ENCODE measurements around the gene KCNG2. TPM values are rescaled to one million over a fixed set of nuclear protein-coding genes. Genes with fewer than 3 reads are reported as not detected.
A peak's percentile ranks its signal among the peaks of the same experiment; 100 is the strongest.

The KCNG2 gene
- total RNA-seq, 1 donor from 2014 or later, result not detected

DNA sequence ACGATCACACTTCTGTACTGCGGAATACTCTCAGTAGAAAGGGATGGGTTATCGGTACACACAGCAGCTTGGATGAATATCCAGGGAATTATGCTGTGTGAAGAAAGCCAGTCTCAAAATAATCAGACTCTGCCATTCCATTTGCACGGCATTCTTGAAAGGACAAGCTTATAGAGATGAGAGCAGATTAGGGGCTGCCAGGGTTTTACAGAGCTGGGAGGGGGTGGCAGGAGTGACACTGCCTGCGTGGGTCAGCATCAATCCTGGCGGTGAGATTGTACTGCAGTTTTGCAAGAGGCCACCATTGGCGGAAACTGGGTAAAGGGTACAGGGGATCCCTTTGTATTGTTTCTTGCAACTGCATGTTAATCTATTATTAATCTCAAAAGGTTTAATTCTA lies 16.6 kb downstream of the KCNG2 start:
- no peak for DNase-seq
- intact Hi-C loops (cut with micrococcal nuclease), result no loop called here
- no peak for ATAC-seq

DNA sequence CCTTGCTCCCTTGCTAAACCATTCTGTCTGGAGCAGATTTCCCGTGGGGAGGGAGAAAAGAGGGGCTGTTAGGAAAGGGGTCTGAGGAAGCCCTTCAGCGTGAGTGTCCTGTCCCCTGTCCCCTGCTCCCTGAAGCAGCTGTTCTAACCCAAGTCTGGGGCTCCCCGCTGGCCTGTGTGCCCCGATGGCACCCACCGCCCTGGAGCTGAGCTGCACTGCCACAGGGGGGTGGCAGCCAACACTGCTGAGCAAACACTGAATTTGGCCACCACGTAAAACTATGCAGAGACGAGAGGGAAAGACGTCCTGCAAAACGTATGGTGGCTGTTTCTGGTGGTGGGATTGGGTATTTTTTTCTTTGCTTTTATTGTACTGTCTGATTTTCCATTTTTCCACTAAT lies 17.9 kb downstream of the KCNG2 start:
- intact Hi-C loops (cut with micrococcal nuclease), result no loop called here
- no peak for DNase-seq

DNA sequence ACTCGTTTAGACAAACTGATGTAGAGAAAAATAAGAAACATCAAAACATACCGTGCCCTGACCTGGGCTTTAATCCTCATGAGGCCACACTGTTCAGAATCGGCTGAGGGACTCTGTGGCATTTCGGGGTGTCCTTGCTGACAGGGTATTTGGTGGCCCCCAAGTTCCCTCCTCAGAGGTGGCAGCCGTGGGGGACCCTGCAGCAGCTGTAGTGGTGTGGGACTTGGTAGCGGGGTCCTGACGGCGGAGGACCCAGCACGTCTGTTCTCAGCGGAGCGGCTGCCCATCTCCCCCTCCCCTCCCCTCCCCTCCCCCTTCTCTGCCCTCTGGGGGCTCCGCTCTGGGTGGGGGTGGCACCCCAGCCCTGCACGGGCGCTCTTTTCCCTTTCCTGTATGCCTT lies 18.4 kb downstream of the KCNG2 start:
- DNase-seq, result no peak
- no peak for ATAC-seq
- intact Hi-C loops (cut with micrococcal nuclease), result no loop called here

More for the DNA sequence above, 17.9 kb downstream of the KCNG2 start:
- no peak for ATAC-seq

- ATAC-seq (no peak), DNase-seq (no peak)
- intact Hi-C loops (cut with micrococcal nuclease), result no loop called here
Measured at GRCh38 chr18:79816981-79817606, 19.4 kb downstream of the KCNG2 start.

DNA sequence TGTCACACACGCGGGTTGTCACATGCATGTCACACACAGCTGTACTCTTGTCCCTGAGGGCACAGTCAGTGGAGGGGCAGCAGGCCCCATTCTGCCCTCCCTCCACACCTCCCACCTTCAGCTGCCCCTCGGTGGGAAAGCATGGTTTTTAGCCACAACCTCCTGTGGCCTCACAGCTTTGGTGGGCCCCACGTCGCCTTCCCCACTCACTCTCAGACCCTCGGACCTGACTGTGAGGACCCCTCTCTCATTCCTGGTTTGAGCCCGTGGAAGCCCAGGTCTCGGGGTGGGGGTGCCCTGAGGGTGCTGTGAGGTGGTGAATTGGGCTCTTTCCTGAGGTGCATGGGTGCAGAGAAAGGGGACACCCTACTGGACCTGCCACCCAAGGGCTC lies 19.9 kb downstream of the KCNG2 start:
- ATAC-seq (no peak), DNase-seq (no peak)
- intact Hi-C loops (cut with micrococcal nuclease), result no loop called here

DNA sequence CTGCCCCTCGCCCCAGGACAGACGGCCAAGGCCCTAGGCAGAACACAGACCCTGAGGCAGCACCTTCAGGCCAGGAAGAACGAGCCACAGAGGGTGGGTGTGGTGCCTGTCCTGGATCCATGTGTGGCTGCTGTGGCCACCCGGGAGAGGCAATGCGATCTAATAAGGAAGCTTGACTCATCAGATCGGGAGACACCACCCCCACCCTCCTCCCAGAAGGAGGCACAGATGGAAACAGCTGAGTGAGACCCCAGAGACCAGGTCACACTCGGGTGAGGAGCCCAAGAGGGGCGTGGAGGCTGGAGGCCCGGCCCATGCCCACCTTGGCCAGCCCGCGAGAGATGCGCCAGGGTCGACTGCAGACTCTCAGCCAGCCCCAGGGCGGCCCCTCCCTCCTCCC lies 20.3 kb downstream of the KCNG2 start:
- intact Hi-C loops (cut with micrococcal nuclease), result no loop called here
- DNase-seq, result no peak
- ATAC-seq, result no peak

DNA sequence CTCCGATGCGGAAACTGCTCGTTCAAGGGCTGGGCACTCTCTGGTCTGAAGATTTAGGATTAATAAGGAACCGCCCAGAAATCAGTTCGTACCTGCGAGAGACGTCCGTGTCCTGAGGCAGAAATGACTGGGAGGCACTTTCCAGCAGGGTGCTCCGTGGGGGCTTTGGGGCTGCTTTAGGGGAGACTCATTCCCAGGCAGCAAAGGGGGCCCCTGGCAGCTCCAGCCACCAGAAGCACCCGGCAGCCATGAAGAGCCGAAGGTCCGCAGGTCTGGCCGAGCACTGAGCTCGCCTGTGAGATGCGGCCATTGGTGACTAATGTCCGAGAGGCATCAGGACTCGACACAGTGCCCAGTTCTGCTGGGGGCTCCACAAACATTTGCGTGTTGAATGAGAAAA lies 20.9 kb downstream of the KCNG2 start:
- intact Hi-C loops (cut with micrococcal nuclease), result no loop called here
- DNase-seq (no peak), ATAC-seq (no peak)

- intact Hi-C loops (cut with micrococcal nuclease), result no loop called here
- no peak for DNase-seq
- no peak for ATAC-seq
Measured at GRCh38 chr18:79819064-79819967, 21.6 kb downstream of the KCNG2 start.

DNA sequence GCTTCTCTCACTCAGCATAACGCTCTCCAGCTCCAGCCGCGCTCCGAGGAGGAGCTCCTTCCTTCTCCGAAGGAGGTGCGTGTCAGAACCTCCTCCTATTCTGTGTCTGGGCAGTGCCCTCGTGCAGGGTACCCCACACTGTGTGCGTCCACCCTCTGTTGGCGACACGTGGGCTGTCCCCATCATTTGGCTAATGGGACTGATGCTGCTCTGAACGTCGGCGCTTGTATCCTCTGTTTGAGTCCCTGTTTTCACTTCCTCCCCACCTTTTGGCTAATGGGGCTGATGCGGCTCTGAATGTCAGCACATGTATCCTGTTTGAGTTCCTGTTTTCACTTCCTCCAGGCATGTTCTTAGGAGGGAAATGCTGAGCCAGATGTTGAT lies 22.2 kb downstream of the KCNG2 start:
- peak; percentile 71 for ATAC-seq
- DNase-seq, result no peak
- intact Hi-C loops (cut with micrococcal nuclease), result no loop called here

DNA sequence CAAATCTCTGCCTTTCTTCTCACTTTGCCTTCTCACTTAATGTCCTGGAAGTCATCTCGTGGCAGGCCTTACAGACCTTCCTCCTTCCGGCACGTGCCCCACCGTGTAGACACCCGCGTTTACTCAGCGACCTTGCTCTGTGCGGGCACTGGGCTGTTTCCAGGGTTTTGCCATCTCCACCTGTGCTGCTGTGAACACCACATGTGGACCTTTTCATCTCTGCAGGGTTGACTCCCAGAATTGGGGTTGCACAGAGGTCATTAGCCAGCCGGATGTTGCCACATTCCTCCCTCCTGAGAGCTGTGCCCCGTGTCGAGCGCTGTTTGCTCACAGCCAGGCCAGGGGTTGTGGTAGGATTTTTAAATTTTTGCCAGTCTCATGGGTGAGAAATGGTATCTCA lies 25.4 kb downstream of the KCNG2 start:
- DNase-seq (no peak), ATAC-seq (no peak)
- intact Hi-C loops (cut with micrococcal nuclease), result no loop called here

DNA sequence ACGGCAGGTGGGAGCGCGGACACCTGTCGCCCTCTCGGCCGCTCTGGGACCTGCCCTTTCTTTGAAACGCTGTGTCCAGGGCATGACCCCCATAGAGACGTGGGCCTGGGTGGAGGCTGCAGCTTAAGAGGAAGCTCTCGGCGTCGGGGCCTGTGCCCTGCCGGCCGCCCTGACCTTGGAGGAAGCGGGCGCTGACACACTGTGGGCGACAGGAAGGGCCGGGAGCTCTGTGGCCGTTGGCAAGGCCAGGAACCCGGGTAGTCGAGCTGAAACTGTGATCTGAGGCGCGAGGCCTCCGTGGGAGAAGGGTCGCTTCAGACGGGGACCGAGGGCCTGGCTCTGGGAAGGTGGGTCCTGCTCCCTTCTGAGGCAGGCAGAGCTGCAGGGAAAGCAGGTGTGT lies 28.2 kb downstream of the KCNG2 start:
- DNase-seq, result peak; percentile 55
- ATAC-seq, result peak; percentile 49
- intact Hi-C loops (cut with micrococcal nuclease), result no loop called here

GRCh38 chr18:79826966-79827365 lies 29.2 kb downstream of the KCNG2 start:
- intact Hi-C loops (cut with micrococcal nuclease), result no loop called here
- DNase-seq (no peak), ATAC-seq (no peak)

DNA sequence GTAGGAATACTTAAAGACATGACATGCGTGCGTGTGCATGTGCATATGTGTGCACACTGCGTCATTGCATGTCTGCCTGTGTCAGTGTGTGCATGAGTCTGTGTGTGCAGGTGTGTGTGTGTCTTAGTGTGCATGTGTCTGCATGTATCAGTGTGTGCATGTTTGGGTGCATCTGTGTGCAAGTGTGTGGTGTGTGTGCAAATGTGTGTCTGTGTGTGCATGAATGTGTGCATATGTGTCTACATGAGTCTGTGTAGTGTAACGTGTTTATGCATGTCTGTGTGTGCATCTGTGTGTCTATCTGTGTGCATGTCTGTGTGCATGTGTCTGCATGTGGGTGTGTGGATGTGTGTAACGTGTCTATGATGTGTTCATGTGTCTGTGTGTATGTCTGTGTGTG lies 30.5 kb downstream of the KCNG2 start:
- DNase-seq, result no peak
- intact Hi-C loops (cut with micrococcal nuclease), result no loop called here
- ATAC-seq, result no peak

- intact Hi-C loops (cut with micrococcal nuclease), result no loop called here
- DNase-seq, result no peak
- ATAC-seq, result no peak
Measured at GRCh38 chr18:79829136-79829854, 31.6 kb downstream of the KCNG2 start.

GRCh38 chr18:79832169-79832568 lies 34.4 kb downstream of the KCNG2 start:
- ATAC-seq, result no peak
- no peak for DNase-seq
- intact Hi-C loops (cut with micrococcal nuclease), result no loop called here

- intact Hi-C loops (cut with micrococcal nuclease), result no loop called here
- no peak for ATAC-seq
- DNase-seq, result no peak
Measured at GRCh38 chr18:79834834-79835233, 37.1 kb downstream of the KCNG2 start.

DNA sequence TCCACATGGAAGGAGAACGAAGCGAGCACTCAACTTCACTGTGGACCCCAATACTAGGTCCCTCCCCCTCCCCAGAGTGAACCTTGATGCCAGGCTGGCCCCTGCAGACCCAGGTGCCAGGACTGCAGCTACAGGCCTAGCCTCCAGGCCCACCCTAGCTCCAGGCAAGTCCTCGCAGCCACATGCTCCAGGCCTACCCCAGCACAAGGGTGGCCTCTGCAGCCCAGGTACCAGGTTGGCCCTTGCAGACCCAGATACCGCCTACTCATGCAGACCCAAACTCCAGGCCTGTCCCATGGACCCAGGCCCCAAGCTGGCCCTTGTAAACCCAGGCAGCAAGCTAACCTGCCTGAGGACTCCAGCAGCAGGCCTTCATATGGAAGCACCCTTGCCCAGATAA lies 44.2 kb downstream of the KCNG2 start:
- ATAC-seq, result no peak

DNA sequence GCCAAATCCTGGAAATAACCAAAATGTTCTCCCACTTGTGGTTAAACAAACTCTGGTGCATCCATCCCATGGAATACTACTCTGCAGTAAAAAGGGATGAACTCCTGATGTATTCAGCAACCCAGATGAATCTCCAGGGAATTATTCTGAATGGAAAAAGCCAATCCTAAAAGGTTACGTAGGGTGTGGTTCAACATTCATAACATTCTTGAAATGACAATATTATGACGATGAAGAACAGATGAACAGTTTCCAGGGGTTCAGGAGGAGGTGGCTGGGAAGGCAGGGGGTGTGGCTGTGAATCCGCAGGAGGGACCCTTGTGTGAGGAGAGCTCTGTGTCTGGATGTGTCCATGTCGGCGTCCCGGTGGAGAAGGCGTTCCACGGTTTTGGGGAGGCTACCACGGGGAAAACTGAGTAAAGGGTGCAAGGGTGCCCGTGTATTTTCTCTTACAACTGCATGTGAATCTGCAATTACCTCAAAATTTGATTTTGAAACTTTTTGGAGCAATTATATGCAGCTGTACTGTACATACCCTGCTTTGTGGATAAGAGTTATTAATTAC lies 47.3 kb downstream of the KCNG2 start:
- intact Hi-C loops (cut with micrococcal nuclease), result no loop called here
- DNase-seq (no peak), ATAC-seq (no peak)

More for the DNA sequence above, 44.2 kb downstream of the KCNG2 start:
- no peak for DNase-seq
- intact Hi-C loops (cut with micrococcal nuclease), result no loop called here

GRCh38 chr18:79846936-79847557 lies 49.3 kb downstream of the KCNG2 start:
- ATAC-seq, result no peak
- intact Hi-C loops (cut with micrococcal nuclease), result no loop called here
- no peak for DNase-seq

All from left ventricle myocardium superior (tissue), 1 donor.